22Rv1 (cell line): Measurements from ENCODE around the gene SLC6A3.

Source experiments
- CTCF ChIP-seq: fragments of 450-650 bp; IDR thresholded peaks from 2 replicates; pipeline ENCODE4 v1.5.1; 2017; ENCODE audit warnings: mild to moderate bottlenecking
- ZFX ChIP-seq: fragments of 450-650 bp; IDR thresholded peaks from 2 replicates; pipeline ENCODE4 v1.6.1; 2017; ENCODE audit warnings: antibody characterized with exemption, borderline replicate concordance

- no peak for TF ChIP-seq CTCF
- no peak for TF ChIP-seq ZFX
Measured at GRCh38 chr5:1413611-1414241, 31.5 kb downstream of the SLC6A3 start.
